ENCODE data around the gene VPS4B. TPM values are rescaled to one million over a fixed set of nuclear protein-coding genes. Genes with fewer than 3 reads are reported as not detected.

The VPS4B gene
- total RNA-seq, 1 donor from 2014 or later = 28.2 TPM

DNA sequence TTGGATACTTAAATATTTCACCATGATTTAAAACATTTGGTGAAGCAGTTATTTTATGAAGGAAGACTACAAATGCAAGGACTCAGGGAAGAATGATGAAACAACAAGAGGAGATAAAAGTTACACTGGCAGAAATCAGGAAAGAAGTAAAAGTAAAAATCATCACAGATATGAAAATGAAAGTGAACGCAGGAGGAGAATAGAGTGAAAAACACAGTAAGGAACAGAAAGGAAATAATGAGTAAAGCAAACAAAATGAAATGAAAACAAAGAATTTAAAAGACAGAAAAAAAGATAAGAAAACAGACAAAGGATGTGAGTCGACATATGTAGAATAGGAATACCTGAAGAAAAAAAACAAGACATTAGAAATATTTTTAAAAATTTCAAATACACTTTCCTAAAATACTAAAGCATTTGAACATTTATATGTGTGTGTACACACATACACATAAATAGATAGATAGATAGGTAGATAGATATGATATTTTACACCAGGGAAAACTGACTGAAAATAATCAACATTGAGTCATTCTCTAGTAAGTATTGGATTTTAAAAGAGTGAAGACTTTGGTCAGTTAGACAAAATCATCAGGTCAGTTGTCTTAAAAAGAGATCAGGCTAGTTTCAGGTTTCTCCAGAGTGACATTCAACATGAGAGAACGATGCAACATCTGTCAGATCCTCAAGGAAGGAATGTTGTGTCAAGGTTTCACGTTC is 43.2 kb downstream of the VPS4B start:
- Histone ChIP-seq H3K4me3 (ENCODE audit: low read length in 3 of 3) (no peak overlapping the region), H3K9ac (ENCODE audit: low read depth in 1 of 3, low read length in 3 of 3) (no peak overlapping the region), H3K27me3 (ENCODE audit: control insufficient read depth in 3 of 3, insufficient read depth in 3 of 3, low read length in 3 of 3) (no peaks in the 10 kb centered on the region), H3K36me3 (ENCODE audit: control insufficient read depth in 3 of 3, insufficient read depth in 3 of 3, low read length in 3 of 3) (peaks cover 0 to 6% (median 0%) of the 10 kb centered on the region in 3 donors), H3K4me1 (ENCODE audit: control insufficient read depth in 3 of 3, insufficient read depth in 3 of 3, low read length in 3 of 3) (no peaks in the 10 kb centered on the region), H3K9me3 (ENCODE audit: control insufficient read depth in 3 of 3, low read length in 3 of 3) (peaks cover 0 to 6% (median 5%) of the 10 kb centered on the region in 3 donors), H3K27ac (ENCODE audit: low read depth, low read length) (no peak overlapping the region)

DNA sequence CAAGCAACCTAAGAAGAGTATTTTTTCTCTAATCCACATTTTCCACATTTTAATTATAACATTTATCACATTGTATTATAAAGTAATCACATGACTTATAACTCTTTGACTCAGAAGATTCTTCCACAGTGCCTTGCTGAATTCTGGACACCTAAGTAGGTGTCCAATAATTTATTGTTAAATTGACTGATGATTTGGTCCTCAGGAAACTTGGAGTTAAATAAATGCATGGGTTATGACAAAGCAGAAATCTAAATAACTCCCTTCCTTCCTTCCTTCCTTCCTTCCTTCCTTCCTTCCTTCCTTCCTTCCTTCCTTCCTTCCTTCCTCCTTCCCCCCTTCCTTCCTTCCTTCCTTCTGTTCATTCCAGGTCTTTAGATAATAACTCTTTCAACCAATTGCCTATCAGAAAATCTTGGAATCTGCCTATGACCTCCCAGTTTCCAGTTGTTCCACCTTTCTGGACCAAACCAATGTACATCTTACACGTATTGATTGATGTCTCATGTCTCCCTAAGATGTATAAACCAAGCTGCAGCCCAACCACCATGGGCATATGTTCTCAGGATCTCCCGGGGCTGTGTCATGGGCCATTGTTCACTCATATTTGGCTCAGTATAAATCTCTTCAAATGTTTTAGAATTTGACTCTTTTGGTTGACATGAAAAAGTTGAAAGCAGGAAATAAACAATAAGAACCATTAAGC is 44.8 kb downstream of the VPS4B start:
- Histone ChIP-seq H3K36me3 (ENCODE audit: control insufficient read depth in 3 of 3, insufficient read depth in 3 of 3, low read length in 3 of 3) (no peaks in the 10 kb centered on the region), H3K27me3 (ENCODE audit: control insufficient read depth in 3 of 3, insufficient read depth in 3 of 3, low read length in 3 of 3) (no peaks in the 10 kb centered on the region), H3K9me3 (ENCODE audit: control insufficient read depth in 3 of 3, low read length in 3 of 3) (peaks cover 0 to 6% (median 5%) of the 10 kb centered on the region in 3 donors)

DNA sequence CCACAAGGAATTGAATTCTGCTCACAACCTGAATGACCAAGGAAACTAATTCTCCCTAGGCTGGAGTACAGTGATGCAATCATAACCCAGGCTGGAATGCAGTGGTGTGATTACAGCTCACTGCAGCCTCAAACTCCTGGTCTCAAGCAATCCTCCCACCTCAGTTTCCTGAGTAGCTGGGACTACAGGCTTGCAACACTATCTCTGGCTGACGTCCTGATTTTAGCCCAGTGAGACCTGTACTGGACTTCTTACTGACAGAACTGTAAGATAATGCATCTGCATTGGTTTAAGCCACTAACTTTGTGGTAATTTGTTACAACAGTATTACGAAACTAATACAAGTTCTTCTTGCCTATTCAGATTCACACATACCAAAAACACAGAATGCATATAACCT is 45.7 kb downstream of the VPS4B start:
- Histone ChIP-seq H3K27ac (ENCODE audit: low read depth, low read length) (no peak overlapping the region), H3K9ac (ENCODE audit: low read depth in 1 of 3, low read length in 3 of 3) (no peak overlapping the region), H3K9me3 (ENCODE audit: control insufficient read depth in 3 of 3, low read length in 3 of 3) (peaks cover 0 to 6% (median 5%) of the 10 kb centered on the region in 3 donors), H3K27me3 (ENCODE audit: control insufficient read depth in 3 of 3, insufficient read depth in 3 of 3, low read length in 3 of 3) (no peaks in the 10 kb centered on the region), H3K36me3 (ENCODE audit: control insufficient read depth in 3 of 3, insufficient read depth in 3 of 3, low read length in 3 of 3) (no peaks in the 10 kb centered on the region), H3K4me3 (ENCODE audit: low read length in 3 of 3) (no peak overlapping the region), H3K4me1 (ENCODE audit: control insufficient read depth in 3 of 3, insufficient read depth in 3 of 3, low read length in 3 of 3) (no peaks in the 10 kb centered on the region)

More for the DNA sequence above, 44.8 kb downstream of the VPS4B start:
- Histone ChIP-seq H3K4me1 (ENCODE audit: control insufficient read depth in 3 of 3, insufficient read depth in 3 of 3, low read length in 3 of 3) (no peaks in the 10 kb centered on the region), H3K9ac (ENCODE audit: low read depth in 1 of 3, low read length in 3 of 3) (no peak overlapping the region), H3K27ac (ENCODE audit: low read depth, low read length) (no peak overlapping the region), H3K4me3 (ENCODE audit: low read length in 3 of 3) (no peak overlapping the region)

DNA sequence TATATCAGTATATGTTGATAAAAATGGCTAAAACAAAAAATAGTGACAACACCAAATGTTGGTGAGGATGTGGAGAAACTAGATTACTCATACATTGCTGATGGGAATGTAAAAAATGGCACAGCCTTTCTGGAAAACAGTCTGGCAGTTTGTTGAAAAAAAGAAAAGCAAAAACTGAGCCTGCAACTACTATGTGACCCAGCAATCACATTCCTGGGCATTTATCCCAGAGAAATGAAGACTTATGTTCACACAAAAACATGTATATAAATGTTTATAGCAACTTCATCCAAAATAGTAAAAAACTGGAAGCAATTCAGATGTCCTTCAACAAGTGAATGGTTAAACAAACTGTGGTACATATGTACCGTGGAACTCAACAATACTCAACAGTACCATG is 47.7 kb downstream of the VPS4B start:
- Histone ChIP-seq H3K27ac (ENCODE audit: low read depth, low read length) (no peak overlapping the region), H3K9ac (ENCODE audit: low read depth in 1 of 3, low read length in 3 of 3) (no peak overlapping the region), H3K9me3 (ENCODE audit: control insufficient read depth in 3 of 3, low read length in 3 of 3) (peaks cover 0 to 6% (median 5%) of the 10 kb centered on the region in 3 donors), H3K27me3 (ENCODE audit: control insufficient read depth in 3 of 3, insufficient read depth in 3 of 3, low read length in 3 of 3) (no peaks in the 10 kb centered on the region), H3K4me1 (ENCODE audit: control insufficient read depth in 3 of 3, insufficient read depth in 3 of 3, low read length in 3 of 3) (peaks cover 0 to 1% (median 0%) of the 10 kb centered on the region in 3 donors), H3K36me3 (ENCODE audit: control insufficient read depth in 3 of 3, insufficient read depth in 3 of 3, low read length in 3 of 3) (no peaks in the 10 kb centered on the region), H3K4me3 (ENCODE audit: low read length in 3 of 3) (no peak overlapping the region)

DNA sequence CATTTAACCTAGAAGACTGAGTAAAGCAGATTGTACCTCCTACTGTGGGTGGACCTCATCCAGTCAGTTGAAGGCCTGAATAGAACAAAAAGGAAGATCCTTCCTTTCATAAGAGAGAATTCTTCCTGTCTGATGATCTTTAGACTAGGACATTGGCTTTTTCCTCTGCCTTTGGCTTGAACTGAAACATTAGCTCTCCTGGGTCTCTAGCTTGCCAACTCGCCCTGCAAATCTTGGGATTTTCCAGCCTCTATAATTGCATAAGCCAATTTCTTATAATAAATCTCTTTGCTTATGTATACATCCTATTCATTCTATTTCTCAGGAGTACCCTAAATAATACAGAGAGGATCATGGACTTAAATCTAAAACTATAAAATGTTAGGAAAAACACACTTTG is 49.1 kb downstream of the VPS4B start:
- H3K27ac ChIP-seq (ENCODE audit: low read depth, low read length) = no peak overlapping the region
- H3K27me3 ChIP-seq (ENCODE audit: control insufficient read depth in 3 of 3, insufficient read depth in 3 of 3, low read length in 3 of 3) = no peaks in the 10 kb centered on the region

DNA sequence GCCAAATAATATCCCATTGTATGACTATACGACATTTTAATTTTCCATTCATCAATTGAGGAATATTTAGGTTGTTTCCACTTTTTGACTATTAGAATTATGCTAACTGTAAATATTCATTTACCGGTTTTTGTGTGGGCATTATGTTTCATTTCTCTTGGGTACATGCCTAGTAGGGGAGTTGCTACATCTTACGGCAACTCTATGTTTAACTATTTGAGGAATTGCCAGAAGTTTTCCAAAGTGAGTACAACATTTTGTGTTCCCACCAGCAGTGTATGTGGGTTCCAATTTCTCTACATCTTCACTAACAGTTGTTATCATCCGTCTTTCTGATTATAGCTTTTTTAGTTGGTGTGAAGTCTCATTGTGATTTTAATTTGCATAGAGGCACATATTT is 53.7 kb downstream of the VPS4B start:
- Histone ChIP-seq H3K9ac (ENCODE audit: low read depth in 1 of 3, low read length in 3 of 3) (no peak overlapping the region), H3K27ac (ENCODE audit: low read depth, low read length) (no peak overlapping the region), H3K36me3 (ENCODE audit: control insufficient read depth in 3 of 3, insufficient read depth in 3 of 3, low read length in 3 of 3) (no peaks in the 10 kb centered on the region), H3K27me3 (ENCODE audit: control insufficient read depth in 3 of 3, insufficient read depth in 3 of 3, low read length in 3 of 3) (no peaks in the 10 kb centered on the region), H3K4me3 (ENCODE audit: low read length in 3 of 3) (no peak overlapping the region), H3K4me1 (ENCODE audit: control insufficient read depth in 3 of 3, insufficient read depth in 3 of 3, low read length in 3 of 3) (peaks cover 13 to 24% (median 14%) of the 10 kb centered on the region in 3 donors), H3K9me3 (ENCODE audit: control insufficient read depth in 3 of 3, low read length in 3 of 3) (no peaks in the 10 kb centered on the region)

More for the DNA sequence above, 49.1 kb downstream of the VPS4B start:
- Histone ChIP-seq H3K9ac (ENCODE audit: low read depth in 1 of 3, low read length in 3 of 3) (no peak overlapping the region), H3K4me3 (ENCODE audit: low read length in 3 of 3) (no peak overlapping the region), H3K9me3 (ENCODE audit: control insufficient read depth in 3 of 3, low read length in 3 of 3) (peaks cover 0 to 6% (median 5%) of the 10 kb centered on the region in 3 donors), H3K36me3 (ENCODE audit: control insufficient read depth in 3 of 3, insufficient read depth in 3 of 3, low read length in 3 of 3) (no peaks in the 10 kb centered on the region), H3K4me1 (ENCODE audit: control insufficient read depth in 3 of 3, insufficient read depth in 3 of 3, low read length in 3 of 3) (peaks cover 0 to 8% (median under 1%) of the 10 kb centered on the region in 3 donors)

DNA sequence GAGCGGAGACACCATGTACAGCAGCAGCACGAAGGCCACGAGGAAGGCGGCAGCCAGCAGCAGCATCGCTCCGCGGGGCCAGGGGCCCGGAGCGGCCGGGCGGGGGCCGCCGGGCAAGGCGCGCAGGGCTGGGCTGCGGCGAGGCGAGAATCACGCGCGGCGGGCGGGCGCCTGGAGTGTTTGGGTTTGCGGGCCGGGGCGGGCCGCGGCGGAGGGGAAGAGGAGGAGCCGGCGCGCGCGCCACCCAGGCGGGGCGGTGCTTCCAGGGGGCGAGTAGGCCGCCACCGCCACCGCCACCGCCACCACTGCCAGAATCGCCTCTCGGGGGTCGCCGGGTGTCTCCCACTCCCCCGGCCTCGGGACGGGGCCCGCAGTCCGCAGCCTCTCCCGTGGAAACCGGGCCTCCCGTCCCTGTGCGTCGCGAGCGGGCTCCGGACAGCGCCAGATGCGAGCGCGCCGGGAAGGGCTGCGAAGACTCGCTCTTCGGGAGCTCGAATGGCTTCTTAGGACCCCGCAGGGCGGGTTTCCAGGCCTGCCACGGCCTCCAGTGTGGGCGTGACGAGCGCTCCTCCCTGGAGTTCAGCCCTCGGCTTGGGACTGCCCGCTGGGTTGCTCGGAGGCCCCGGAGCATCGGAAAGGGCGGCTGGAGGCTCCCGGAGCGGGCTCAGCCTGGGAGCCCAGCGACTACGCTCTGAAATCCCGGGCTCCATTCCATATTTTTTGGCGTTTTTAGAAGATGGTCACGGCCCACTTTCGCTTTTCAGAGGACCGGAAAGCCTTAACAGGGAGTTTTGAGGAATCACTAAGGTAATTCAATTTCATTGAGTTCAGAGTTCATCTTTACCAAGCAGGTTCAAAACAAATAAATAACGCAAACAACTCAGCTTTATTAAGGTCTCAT is 55.0 kb downstream of the VPS4B start, which contains the start of gene KDSR:
Gene KDSR (minus strand): TSS at position 154 of the 901 bp plus-strand sequence. CDS start 88 bp downstream, at position 66.
- Histone ChIP-seq H3K4me3 (ENCODE audit: low read length in 3 of 3) (peak within 1 kb of the TSS; percentile 81 to 96 (median 91)), H3K27ac (ENCODE audit: low read depth, low read length) (peak within 1 kb of the TSS; percentile 90), H3K4me1 (ENCODE audit: control insufficient read depth in 3 of 3, insufficient read depth in 3 of 3, low read length in 3 of 3) (peaks cover 13 to 24% (median 14%) of the 10 kb centered on the region in 3 donors), H3K36me3 (ENCODE audit: control insufficient read depth in 3 of 3, insufficient read depth in 3 of 3, low read length in 3 of 3) (peaks cover 2% of the 10 kb centered on the region in 3 donors), H3K9ac (ENCODE audit: low read depth in 1 of 3, low read length in 3 of 3) (peak within 1 kb of the TSS; percentile 89 to 91 (median 89)), H3K27me3 (ENCODE audit: control insufficient read depth in 3 of 3, insufficient read depth in 3 of 3, low read length in 3 of 3) (no peaks in the 10 kb centered on the region), H3K9me3 (ENCODE audit: control insufficient read depth in 3 of 3, low read length in 3 of 3) (no peaks in the 10 kb centered on the region)

DNA sequence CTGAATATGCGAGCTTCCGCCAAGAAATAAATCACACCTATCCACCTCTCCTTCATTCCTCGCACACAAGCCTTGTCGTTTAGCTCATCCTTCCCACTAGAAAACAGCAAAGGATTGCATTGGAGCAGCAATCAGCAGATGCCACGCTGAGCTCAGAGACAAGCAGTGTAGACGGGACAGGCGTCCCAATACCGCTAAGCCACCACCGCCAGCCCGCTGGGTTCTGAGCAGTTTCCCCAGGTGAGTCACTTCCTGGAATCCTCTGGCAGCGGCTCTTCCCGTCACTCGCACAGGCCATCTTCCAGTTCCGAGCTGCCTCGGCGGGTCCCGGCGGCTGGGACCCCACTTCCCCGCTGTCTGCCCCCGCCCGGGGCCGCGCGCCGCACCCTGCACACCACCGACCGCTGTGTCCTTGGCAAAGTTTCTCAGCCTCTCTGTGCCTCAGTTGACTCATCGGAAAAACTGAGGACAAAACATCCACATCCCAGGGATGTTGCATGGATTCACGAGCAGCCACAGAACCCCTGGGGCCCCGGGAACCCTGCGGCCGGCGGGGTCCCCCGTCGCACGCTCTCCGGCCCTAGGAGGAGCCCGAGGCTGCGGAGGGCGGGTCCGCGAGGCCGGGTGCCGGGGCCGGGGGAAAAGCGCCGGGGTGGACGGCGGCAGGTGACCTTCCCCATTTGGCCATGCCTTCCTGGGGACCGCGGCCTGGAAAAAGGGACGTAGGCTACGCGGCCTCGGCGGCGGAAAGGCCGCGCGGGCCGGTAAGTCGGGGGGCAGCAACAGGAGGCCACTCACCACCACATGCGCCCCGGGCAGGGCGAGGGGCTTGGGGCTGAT is 55.8 kb downstream of the VPS4B start:
- H3K4me1 ChIP-seq (ENCODE audit: control insufficient read depth in 3 of 3, insufficient read depth in 3 of 3, low read length in 3 of 3) = peaks cover 13 to 24% (median 14%) of the 10 kb centered on the region in 3 donors
- peak overlapping the region; percentile 85 to 91 (median 89) for H3K9ac ChIP-seq (ENCODE audit: low read depth in 1 of 3, low read length in 3 of 3)
- H3K36me3 ChIP-seq (ENCODE audit: control insufficient read depth in 3 of 3, insufficient read depth in 3 of 3, low read length in 3 of 3) = peaks cover 9% of the 10 kb centered on the region in 3 donors
- peak overlapping the region; percentile 90 for H3K27ac ChIP-seq (ENCODE audit: low read depth, low read length)
- no peaks in the 10 kb centered on the region for H3K9me3 ChIP-seq (ENCODE audit: control insufficient read depth in 3 of 3, low read length in 3 of 3)
- peak overlapping the region; percentile 81 to 91 (median 91) for H3K4me3 ChIP-seq (ENCODE audit: low read length in 3 of 3)
- no peaks in the 10 kb centered on the region for H3K27me3 ChIP-seq (ENCODE audit: control insufficient read depth in 3 of 3, insufficient read depth in 3 of 3, low read length in 3 of 3)

DNA sequence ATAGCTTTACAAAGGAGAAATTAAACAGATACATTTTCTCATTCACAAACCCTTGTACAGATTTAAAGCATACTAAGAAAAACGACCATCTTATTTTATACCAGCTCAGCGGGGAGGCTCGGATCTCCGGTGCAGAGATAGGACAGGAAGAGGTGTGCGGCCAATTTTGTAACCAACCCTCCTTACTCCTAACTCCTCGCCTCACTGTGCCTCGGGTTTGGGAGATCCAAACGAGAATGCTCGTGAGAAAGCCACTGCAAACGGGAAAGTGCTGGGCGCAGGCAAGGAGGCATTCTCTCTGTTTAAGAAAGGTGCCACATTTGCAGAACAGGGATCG is 56.4 kb downstream of the VPS4B start:
- Histone ChIP-seq H3K36me3 (ENCODE audit: control insufficient read depth in 3 of 3, insufficient read depth in 3 of 3, low read length in 3 of 3) (peaks cover 9 to 13% (median 11%) of the 10 kb centered on the region in 3 donors), H3K27me3 (ENCODE audit: control insufficient read depth in 3 of 3, insufficient read depth in 3 of 3, low read length in 3 of 3) (no peaks in the 10 kb centered on the region), H3K4me1 (ENCODE audit: control insufficient read depth in 3 of 3, insufficient read depth in 3 of 3, low read length in 3 of 3) (peaks cover 13 to 24% (median 14%) of the 10 kb centered on the region in 3 donors), H3K9ac (ENCODE audit: low read depth in 1 of 3, low read length in 3 of 3) (peak overlapping the region; percentile 85 to 91 (median 89)), H3K27ac (ENCODE audit: low read depth, low read length) (peak overlapping the region; percentile 90), H3K4me3 (ENCODE audit: low read length in 3 of 3) (peak overlapping the region; percentile 81 to 91 (median 91)), H3K9me3 (ENCODE audit: control insufficient read depth in 3 of 3, low read length in 3 of 3) (no peaks in the 10 kb centered on the region)
